GM12875 (cell line): ENCODE measurements around the gene ZFPM1.
"Not testable (repeated sequence)": the region's sequence is repeated elsewhere in the genome, so short reads cannot be mapped to it uniquely, and the experiment has no call there.

ENCODE experiments used
- H3K4me3 ChIP-seq: one replicate; pipeline ENCODE4 v1.5.1; 2011; ENCODE audit warnings: low read depth, low read length, control low read depth
- CTCF ChIP-seq: IDR thresholded peaks from 2 replicates; pipeline ENCODE4 v1.5.1; 2011; ENCODE audit warnings: low read depth, mild to moderate bottlenecking, control low read depth, inconsistent platforms, low read length, moderate library complexity, borderline replicate concordance; ENCODE audit not compliant: insufficient read depth

ZFPM1 gene

GRCh38 chr16:88407807-88408206 is 45.3 kb upstream of the ZFPM1 start:
- no peak overlapping the region for H3K4me3 ChIP-seq
- TF ChIP-seq CTCF = no peak

- TF ChIP-seq CTCF = no peak
- no peak overlapping the region for H3K4me3 ChIP-seq
Observed at GRCh38 chr16:88408561-88409142, 44.4 kb upstream of the ZFPM1 start.

- TF ChIP-seq CTCF = no peak
- H3K4me3 ChIP-seq = no peak overlapping the region
Observed at GRCh38 chr16:88409296-88410065, 43.6 kb upstream of the ZFPM1 start.

DNA sequence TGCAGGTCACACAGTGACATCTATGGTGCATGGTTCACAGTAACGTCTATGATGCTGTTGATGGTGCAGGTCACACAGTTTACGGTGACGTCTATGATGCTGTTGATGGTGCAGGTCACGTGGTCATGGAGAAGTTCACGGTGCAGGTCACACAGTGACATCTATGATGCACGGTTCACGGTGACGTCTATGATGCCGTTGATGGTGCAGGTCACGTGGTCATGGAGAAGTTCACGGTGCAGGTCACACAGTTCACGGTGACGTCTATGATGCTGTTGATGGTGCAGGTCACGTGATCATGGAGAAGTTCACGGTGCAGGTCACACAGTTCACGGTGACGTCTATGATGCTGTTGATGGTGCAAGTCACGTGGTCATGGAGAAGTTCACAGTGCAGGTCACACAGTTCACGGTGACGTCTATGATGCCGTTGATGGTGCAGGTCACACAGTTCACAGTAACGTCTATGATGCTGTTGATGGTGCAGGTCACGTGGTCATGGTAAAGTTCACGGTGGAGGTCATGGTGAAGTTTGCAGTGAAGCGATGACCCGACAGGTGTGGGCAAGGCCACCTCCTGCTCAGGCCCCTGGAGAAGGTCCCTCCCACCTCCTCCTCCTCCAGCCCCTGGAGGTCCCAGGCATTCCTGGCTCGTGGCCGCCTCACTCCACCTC is 42.6 kb upstream of the ZFPM1 start:
- H3K4me3 ChIP-seq = not testable (repeated sequence)

GRCh38 chr16:88411951-88412576 is 41.0 kb upstream of the ZFPM1 start:
- TF ChIP-seq CTCF = no peak
- no peak overlapping the region for H3K4me3 ChIP-seq

DNA sequence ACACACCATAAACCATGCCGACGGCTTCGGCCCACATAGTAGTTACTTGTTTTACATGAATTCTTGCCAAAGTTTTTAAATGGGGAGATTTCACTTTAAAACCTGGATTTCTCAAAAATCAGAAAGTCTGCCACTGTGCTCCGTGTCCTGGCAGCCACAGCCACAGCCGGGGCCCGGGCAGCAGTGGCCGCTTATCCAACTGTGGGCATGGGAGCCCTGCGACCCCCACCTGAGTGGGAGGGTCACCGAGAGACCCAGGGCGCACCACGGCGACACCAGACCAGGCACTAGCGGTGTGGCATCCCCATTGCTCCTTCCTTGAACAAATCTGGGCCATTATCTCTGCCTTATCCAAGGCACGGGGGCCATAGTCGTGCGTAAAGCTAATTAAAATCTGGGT is 40.3 kb upstream of the ZFPM1 start:
- no peak overlapping the region for H3K4me3 ChIP-seq
- no peak for TF ChIP-seq CTCF

DNA sequence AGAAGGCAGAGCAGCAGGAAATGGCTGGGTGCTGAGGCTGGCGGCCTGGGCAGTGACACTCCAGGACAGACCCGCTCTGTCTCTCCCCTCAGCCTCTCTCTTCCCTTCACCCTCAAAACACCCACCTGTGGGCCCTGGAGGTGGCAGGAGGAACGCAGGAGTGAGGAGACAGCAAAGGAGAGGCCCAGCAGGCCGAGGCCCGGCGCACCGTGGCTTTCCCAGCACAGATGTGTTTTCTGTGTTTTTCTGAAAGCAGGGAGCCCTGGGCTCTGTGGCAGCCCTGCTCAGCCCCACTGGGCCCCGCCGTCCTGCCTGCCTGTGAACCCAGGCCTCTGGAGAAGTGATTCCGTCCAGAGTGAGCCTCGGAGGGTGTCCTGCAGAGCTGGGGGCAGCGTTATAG is 39.8 kb upstream of the ZFPM1 start:
- TF ChIP-seq CTCF = no peak
- H3K4me3 ChIP-seq = no peak overlapping the region
